K562 (cell line): ENCODE data around the gene EXOC6. TPM values are rescaled to one million over a fixed set of nuclear protein-coding genes. Genes with fewer than 3 reads are reported as not detected.

Experiments used
- CXXC5 ChIP-seq: fragments of 250-450 bp; sonication (Bioruptor Pico); IDR thresholded peaks from 2 replicates; pipeline ENCODE4 v1.8.0; 2022; ENCODE audit warnings: inconsistent platforms, mild to moderate bottlenecking, moderate library complexity
- NR3C1 ChIP-seq: sonication (generic); formaldehyde crosslinking; IDR thresholded peaks from 2 replicates; pipeline ENCODE4 v1.8.1; 2022; ENCODE audit warnings: missing genetic modification reagents
- POLR2G ChIP-seq: fragments of 200-400 bp; formaldehyde crosslinking; IDR thresholded peaks from 2 replicates; pipeline ENCODE4 v1.6.1; 2017; ENCODE audit warnings: low read depth, mild to moderate bottlenecking, antibody characterized with exemption, low read length, moderate library complexity
- RAD21 ChIP-seq, 2 experiments: fragments of 250-450 bp in 1 of 2; fragments of 450-650 bp in 1 of 2; sonication (Bioruptor Pico) in 1 of 2; formaldehyde crosslinking in 1 of 2; IDR thresholded peaks in 1 of 2; conservative IDR thresholded peaks in 1 of 2; 2 replicates each; pipeline versions ENCODE4 v1.4.0 to v1.8.0; 2020 to 2022; ENCODE audit warnings: mild to moderate bottlenecking in 2 of 2, moderate library complexity in 1 of 2
- ZFX ChIP-seq: sonication (generic); formaldehyde crosslinking; IDR thresholded peaks from 2 replicates; pipeline ENCODE4 v1.8.0; 2022; ENCODE audit warnings: mild to moderate bottlenecking, missing genetic modification reagents, moderate library complexity
- ZNF175 ChIP-seq: fragments of 200-800 bp; sonication (Bioruptor generic); IDR thresholded peaks from 2 replicates; pipeline ENCODE4 v1.6.1; 2016; ENCODE audit warnings: low read depth, mild to moderate bottlenecking, missing genetic modification characterization, missing compliant biosample characterization
- ZNF197 ChIP-seq: fragments of 200-800 bp; sonication (Bioruptor generic); IDR thresholded peaks from 2 replicates; pipeline ENCODE4 v1.6.1; 2016; ENCODE audit warnings: low read depth, missing genetic modification characterization, missing compliant biosample characterization
- polyA plus RNA-seq, 8 experiments: library from polyadenylated mRNA; depleted of rRNA in 4 of 8; stranded (reverse) in 5 of 8; unstranded in 3 of 8; fragments of >200 nt; fragmentation: Nextera tagmentation in 2 of 8; fragmentation: Illumina TruSeq in 1 of 8; extraction: Ambion mirVana in 2 of 8; extraction: Trizol in 1 of 8; gene quantifications; 2 replicates each; pipeline versions ENCODE4 v1.2.1 to v1.2.3, GENCODE V29; 2011 to 2014; ENCODE audit warnings: inconsistent platforms in 1 of 8, missing spikeins in 1 of 8
- total RNA-seq, 7 experiments: library from RNA; depleted of rRNA in 6 of 7; stranded (reverse); fragments of >200 nt in 6 of 7; fragmentation: Illumina TruSeq in 2 of 7; extraction: Trizol in 2 of 7; gene quantifications; 2 replicates each; pipeline versions ENCODE4 v1.2.1 to v1.2.3, GENCODE V29; 2011 to 2021; ENCODE audit warnings: low replicate concordance in 1 of 7
- TF ChIP-seq, protein P1 (sequence below): sonication (generic); formaldehyde crosslinking; IDR thresholded peaks from 2 replicates; pipeline ENCODE4 v1.8.1; 2023; ENCODE audit warnings: mild to moderate bottlenecking, missing genetic modification reagents
- TF ChIP-seq, protein P2 (sequence below), 3 experiments: IDR thresholded peaks in 2 of 3; conservative IDR thresholded peaks in 1 of 3; 2 replicates each; pipeline ENCODE4 v1.5.1; 2011 to 2012; ENCODE audit warnings: low read length in 3 of 3, mild to moderate bottlenecking in 3 of 3, control low read depth in 2 of 3, improper control_type of control experiment in 1 of 3, inconsistent platforms in 1 of 3, low read depth in 1 of 3, mixed read lengths in 1 of 3, moderate library complexity in 1 of 3; ENCODE audit not compliant: insufficient read depth in 2 of 3
- TF ChIP-seq, protein P3 (sequence below): sonication (generic); formaldehyde crosslinking; IDR thresholded peaks from 2 replicates; pipeline ENCODE4 v1.8.1; 2023; ENCODE audit warnings: mild to moderate bottlenecking, missing genetic modification reagents
- TF ChIP-seq, protein P4 (sequence below): fragments of 450-650 bp; IDR thresholded peaks from 2 replicates; pipeline ENCODE4 v1.6.1; 2016; ENCODE audit warnings: antibody characterized with exemption
- TF ChIP-seq, protein P5 (sequence below): IDR thresholded peaks from 2 replicates; pipeline ENCODE4 v1.6.1; 2016; ENCODE audit warnings: missing genetic modification characterization, missing compliant biosample characterization

EXOC6 gene
- total and polyA plus RNA-seq, 9 of the 15 experiments (the other 6 are each of a cell fraction or from before 2014, with no cell fraction given) = 13.9 to 42.8 (median 24.9) TPM

DNA sequence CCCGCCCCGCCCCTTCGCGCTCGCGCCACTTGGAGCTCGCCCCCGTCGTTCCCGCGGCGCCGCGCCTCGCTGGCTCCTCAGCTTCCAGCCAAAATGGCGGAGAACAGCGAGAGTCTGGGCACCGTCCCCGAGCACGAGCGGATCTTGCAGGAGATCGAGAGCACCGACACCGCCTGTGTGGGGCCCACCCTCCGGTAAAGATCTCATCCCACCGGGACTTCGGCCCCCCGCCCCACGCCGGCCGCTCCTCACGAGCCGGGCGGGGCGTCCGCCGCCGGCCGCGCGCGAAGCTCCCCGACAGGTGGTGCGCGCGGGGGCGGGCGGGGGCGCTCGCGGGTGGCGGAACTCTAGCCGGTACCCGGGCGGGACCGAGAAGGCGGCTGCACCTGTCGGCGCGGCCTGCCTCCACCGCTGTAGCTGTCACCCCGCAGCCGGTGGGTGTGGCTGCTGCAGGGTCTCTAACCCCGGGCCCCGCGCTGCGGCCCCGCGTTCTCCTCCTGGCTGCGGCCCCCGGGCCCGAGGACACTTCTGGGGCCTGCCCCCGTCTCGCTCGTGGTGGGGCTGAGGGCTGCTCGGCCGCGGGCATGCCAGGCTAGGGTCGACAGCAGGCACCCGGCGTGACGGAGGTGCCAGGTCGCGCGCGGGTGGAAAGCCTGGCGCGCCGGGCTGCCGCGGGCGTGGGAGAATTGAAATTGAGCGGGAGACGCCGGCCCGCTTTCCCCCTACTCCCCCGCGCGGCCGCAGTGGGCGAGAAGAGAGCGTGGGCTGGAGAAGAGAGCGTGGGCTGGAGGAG is at the start of gene EXOC6 (continued):
- TF ChIP-seq, protein P1, sequence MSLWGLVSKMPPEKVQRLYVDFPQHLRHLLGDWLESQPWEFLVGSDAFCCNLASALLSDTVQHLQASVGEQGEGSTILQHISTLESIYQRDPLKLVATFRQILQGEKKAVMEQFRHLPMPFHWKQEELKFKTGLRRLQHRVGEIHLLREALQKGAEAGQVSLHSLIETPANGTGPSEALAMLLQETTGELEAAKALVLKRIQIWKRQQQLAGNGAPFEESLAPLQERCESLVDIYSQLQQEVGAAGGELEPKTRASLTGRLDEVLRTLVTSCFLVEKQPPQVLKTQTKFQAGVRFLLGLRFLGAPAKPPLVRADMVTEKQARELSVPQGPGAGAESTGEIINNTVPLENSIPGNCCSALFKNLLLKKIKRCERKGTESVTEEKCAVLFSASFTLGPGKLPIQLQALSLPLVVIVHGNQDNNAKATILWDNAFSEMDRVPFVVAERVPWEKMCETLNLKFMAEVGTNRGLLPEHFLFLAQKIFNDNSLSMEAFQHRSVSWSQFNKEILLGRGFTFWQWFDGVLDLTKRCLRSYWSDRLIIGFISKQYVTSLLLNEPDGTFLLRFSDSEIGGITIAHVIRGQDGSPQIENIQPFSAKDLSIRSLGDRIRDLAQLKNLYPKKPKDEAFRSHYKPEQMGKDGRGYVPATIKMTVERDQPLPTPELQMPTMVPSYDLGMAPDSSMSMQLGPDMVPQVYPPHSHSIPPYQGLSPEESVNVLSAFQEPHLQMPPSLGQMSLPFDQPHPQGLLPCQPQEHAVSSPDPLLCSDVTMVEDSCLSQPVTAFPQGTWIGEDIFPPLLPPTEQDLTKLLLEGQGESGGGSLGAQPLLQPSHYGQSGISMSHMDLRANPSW (CRISPR knock-in tag) = no peak
- TF ChIP-seq CXXC5 (CRISPR knock-in tag) = peak; percentile 62
- peak; percentile 73 for TF ChIP-seq ZFX (CRISPR knock-in tag)
- TF ChIP-seq NR3C1 (CRISPR knock-in tag) = no peak
- TF ChIP-seq ZNF197 (CRISPR knock-in tag) = peak; percentile 91; the same call in 1 of the 2 replicates
- TF ChIP-seq, protein P2, sequence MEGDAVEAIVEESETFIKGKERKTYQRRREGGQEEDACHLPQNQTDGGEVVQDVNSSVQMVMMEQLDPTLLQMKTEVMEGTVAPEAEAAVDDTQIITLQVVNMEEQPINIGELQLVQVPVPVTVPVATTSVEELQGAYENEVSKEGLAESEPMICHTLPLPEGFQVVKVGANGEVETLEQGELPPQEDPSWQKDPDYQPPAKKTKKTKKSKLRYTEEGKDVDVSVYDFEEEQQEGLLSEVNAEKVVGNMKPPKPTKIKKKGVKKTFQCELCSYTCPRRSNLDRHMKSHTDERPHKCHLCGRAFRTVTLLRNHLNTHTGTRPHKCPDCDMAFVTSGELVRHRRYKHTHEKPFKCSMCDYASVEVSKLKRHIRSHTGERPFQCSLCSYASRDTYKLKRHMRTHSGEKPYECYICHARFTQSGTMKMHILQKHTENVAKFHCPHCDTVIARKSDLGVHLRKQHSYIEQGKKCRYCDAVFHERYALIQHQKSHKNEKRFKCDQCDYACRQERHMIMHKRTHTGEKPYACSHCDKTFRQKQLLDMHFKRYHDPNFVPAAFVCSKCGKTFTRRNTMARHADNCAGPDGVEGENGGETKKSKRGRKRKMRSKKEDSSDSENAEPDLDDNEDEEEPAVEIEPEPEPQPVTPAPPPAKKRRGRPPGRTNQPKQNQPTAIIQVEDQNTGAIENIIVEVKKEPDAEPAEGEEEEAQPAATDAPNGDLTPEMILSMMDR (IDR thresholded peaks at IDR 0.05 in 2 of 3, conservative IDR thresholded peaks at IDR 0.05 in 1 of 3; ENCODE audit: insufficient read depth in 2 of 3, low read depth in 1 of 3, low read length in 3 of 3) = 0 out of 6 replicates have a peak, but pooled peaks of 1 of the 3 experiments have one; percentile 4
- TF ChIP-seq RAD21 (CRISPR knock-in tag; conservative IDR thresholded peaks at IDR 0.05 in 1 of 2, IDR thresholded peaks at IDR 0.05 in 1 of 2) = no peak
- TF ChIP-seq POLR2G = peak; percentile 83
- TF ChIP-seq, protein P3, sequence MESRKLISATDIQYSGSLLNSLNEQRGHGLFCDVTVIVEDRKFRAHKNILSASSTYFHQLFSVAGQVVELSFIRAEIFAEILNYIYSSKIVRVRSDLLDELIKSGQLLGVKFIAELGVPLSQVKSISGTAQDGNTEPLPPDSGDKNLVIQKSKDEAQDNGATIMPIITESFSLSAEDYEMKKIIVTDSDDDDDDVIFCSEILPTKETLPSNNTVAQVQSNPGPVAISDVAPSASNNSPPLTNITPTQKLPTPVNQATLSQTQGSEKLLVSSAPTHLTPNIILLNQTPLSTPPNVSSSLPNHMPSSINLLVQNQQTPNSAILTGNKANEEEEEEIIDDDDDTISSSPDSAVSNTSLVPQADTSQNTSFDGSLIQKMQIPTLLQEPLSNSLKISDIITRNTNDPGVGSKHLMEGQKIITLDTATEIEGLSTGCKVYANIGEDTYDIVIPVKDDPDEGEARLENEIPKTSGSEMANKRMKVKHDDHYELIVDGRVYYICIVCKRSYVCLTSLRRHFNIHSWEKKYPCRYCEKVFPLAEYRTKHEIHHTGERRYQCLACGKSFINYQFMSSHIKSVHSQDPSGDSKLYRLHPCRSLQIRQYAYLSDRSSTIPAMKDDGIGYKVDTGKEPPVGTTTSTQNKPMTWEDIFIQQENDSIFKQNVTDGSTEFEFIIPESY = no peak
- TF ChIP-seq, protein P4, sequence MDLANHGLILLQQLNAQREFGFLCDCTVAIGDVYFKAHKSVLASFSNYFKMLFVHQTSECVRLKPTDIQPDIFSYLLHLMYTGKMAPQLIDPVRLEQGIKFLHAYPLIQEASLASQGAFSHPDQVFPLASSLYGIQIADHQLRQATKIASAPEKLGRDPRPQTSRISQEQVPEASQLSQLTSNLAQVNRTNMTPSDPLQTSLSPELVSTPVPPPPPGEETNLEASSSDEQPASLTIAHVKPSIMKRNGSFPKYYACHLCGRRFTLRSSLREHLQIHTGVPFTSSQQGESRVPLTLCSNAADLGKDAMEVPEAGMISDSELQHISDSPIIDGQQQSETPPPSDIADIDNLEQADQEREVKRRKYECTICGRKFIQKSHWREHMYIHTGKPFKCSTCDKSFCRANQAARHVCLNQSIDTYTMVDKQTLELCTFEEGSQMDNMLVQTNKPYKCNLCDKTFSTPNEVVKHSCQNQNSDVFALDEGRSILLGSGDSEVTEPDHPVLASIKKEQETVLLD = no peak
- TF ChIP-seq ZNF175 (CRISPR knock-in tag) = 0 out of 2 replicates have a peak, but pooled peaks have one; percentile 40
- TF ChIP-seq, protein P5, sequence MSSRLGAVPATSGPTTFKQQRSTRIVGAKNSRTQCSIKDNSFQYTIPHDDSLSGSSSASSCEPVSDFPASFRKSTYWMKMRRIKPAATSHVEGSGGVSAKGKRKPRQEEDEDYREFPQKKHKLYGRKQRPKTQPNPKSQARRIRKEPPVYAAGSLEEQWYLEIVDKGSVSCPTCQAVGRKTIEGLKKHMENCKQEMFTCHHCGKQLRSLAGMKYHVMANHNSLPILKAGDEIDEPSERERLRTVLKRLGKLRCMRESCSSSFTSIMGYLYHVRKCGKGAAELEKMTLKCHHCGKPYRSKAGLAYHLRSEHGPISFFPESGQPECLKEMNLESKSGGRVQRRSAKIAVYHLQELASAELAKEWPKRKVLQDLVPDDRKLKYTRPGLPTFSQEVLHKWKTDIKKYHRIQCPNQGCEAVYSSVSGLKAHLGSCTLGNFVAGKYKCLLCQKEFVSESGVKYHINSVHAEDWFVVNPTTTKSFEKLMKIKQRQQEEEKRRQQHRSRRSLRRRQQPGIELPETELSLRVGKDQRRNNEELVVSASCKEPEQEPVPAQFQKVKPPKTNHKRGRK (tag) = no peak
